HG03280 (cell line): Measurements from ENCODE around the gene NCKAP5L.

ENCODE experiments used
- ATAC-seq: cut with Tn5 transposase; IDR thresholded peaks from one replicate; pipeline ENCODE4 v1.9.1; 2021; ENCODE audit warnings: mild to moderate bottlenecking, moderate library complexity; ENCODE audit not compliant: unreplicated experiment

NCKAP5L gene

DNA sequence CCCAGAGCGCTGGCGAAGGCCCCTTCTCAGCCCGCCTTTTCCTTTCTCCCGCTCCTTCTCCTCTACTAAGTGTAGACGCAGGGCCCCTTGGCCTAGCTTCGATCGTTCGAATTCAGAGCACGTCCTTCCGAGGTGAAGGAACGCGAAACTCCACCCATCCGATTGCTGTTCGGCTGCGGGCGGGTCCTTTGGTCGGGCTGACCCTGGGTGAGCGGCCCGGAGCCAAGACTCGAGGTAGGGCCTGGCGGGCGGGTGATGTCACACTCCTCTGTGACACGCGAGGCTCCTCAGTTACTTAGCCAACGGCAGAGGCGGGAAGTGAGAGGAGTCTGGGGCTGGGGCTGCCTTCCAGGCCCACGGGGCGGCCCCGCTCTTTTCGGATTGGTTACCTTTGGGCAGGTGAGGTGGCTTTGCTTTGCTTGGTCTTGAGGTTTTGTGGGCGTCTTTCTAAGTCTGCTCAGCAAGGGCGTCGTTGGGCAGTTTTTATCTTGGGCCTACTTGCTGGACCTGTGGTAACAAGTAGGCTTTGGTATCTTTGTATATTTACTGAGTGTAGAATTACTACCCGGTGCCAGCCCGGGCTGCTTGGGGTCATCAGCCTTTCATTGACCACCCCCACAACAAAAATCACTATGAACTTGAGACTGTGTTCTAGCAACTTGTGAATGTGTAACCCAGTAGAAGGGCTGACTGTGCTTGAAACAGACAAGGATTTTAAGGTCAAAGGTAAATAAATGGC, 86.2 kb downstream of the NCKAP5L start:
- peak; percentile 53 for ATAC-seq
